ENCODE results near the gene M6PR. TPM values are rescaled to one million over a fixed set of nuclear protein-coding genes. Genes with fewer than 3 reads are reported as not detected.

The M6PR gene
- total RNA-seq, 4 donors from 2014 or later, result 43.2 to 87.5 (median 67.2) TPM

GRCh38 chr12:8970432-8970831 is 21.0 kb upstream of the M6PR start:
- DNase-seq, result no peak
- no peaks in the 10 kb centered on the region for H3K36me3 ChIP-seq
- H3K9me3 ChIP-seq, result peaks cover 14 to 25% of the 10 kb centered on the region in 2 donors
- H3K27ac ChIP-seq, result no peak overlapping the region
- intact Hi-C loops (cut with DNase I; ENCODE audit: low total_unique reads), result no loop called here
- no peaks in the 10 kb centered on the region for H3K27me3 ChIP-seq
- in situ Hi-C loops (cut with MboI; ENCODE audit: low pct_ligation_motif_present in 1 of 4, low pct_unique_long_range_greater_than_20kb in 1 of 4, low sequenced_read_pairs in 3 of 4), result no loop called here
- TF ChIP-seq CTCF (IDR thresholded peaks at IDR 0.05) (no peak), POLR2A (IDR thresholded peaks at IDR 0.05) (no peak)
- 41 to 86% methylated on average over 1 of the region's 1 CpG for WGBS, 2 donors (ENCODE audit: low coverage in 1 of 2)
- no peak overlapping the region for H3K4me3 ChIP-seq
- no peaks in the 10 kb centered on the region for H3K4me1 ChIP-seq

- no peak overlapping the region for H3K4me3 ChIP-seq
- H3K9me3 ChIP-seq, result peaks cover 14 to 25% of the 10 kb centered on the region in 2 donors
- no peaks in the 10 kb centered on the region for H3K27me3 ChIP-seq
- 40 to 46% methylated on average over 2 of the region's 2 CpGs for WGBS, 2 donors (ENCODE audit: low coverage in 1 of 2)
- DNase-seq, result no peak
- intact Hi-C loops (cut with DNase I; ENCODE audit: low total_unique reads), result no loop called here
- H3K36me3 ChIP-seq, result no peaks in the 10 kb centered on the region
- no peak for TF ChIP-seq EP300 (IDR thresholded peaks at IDR 0.05; ENCODE audit: low read depth)
- TF ChIP-seq POLR2A (IDR thresholded peaks at IDR 0.05), result no peak
- no peak for TF ChIP-seq POLR2AphosphoS5 (IDR thresholded peaks at IDR 0.05)
- no peak for TF ChIP-seq CTCF (IDR thresholded peaks at IDR 0.05)
- no peaks in the 10 kb centered on the region for H3K4me1 ChIP-seq
- H3K27ac ChIP-seq, result no peak overlapping the region
- in situ Hi-C loops (cut with MboI; ENCODE audit: low pct_ligation_motif_present in 1 of 4, low pct_unique_long_range_greater_than_20kb in 1 of 4, low sequenced_read_pairs in 3 of 4), result no loop called here
Measured at GRCh38 chr12:8969861-8970411, 20.5 kb upstream of the M6PR start.

DNA sequence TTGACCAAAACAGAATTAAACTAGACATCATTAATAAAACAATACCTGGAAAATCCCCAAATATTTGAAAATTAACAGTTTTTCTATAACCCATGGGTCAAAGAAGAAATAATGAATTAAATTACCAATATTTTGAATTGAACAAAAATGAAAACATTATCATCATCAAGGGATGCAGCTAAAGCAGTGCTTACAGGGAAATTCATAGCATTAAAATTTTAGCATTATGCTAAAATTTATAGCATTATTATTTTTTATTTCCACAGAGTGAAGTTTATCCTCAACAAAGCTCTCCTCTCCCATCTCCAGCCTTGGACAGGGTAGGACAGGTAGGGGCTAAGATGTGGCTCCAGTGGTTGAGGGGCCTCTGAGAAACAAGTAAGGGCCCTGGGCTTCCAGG is 19.3 kb upstream of the M6PR start:
- in situ Hi-C loops (cut with MboI; ENCODE audit: low pct_ligation_motif_present in 1 of 4, low pct_unique_long_range_greater_than_20kb in 1 of 4, low sequenced_read_pairs in 3 of 4) (no loop called here), intact Hi-C loops (cut with DNase I; ENCODE audit: low total_unique reads) (no loop called here)
- no peak for DNase-seq
- peaks cover 14 to 24% of the 10 kb centered on the region in 2 donors for H3K9me3 ChIP-seq
- TF ChIP-seq CTCF (IDR thresholded peaks at IDR 0.05) (no peak), POLR2A (IDR thresholded peaks at IDR 0.05) (no peak), POLR2AphosphoS5 (IDR thresholded peaks at IDR 0.05) (no peak), EP300 (IDR thresholded peaks at IDR 0.05; ENCODE audit: low read depth) (no peak)
- no peaks in the 10 kb centered on the region for H3K36me3 ChIP-seq
- no peaks in the 10 kb centered on the region for H3K4me1 ChIP-seq
- H3K27me3 ChIP-seq, result no peaks in the 10 kb centered on the region
- H3K4me3 ChIP-seq, result no peak overlapping the region
- H3K27ac ChIP-seq, result no peak overlapping the region

DNA sequence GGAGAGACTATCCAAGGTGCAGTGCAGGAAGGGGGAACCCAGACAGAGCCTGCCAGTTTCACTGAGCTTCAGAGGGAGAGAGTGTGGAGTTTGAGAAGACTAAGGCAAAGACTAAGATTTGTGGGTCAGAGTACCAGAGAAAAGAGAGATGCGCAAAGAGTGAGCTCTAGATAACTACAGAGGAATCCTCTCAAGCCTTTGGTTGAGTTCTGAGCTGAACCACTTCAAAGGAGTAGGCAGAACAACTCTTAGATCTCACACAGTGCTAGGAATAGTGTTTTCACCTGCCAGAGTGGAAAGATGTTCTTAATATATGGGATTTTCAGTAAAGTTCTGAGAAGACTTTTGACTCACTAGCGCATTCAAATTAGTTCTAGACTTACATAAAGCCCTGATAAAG is 10.7 kb upstream of the M6PR start:
- Histone ChIP-seq H3K9me3 (no peaks in the 10 kb centered on the region), H3K27ac (no peak overlapping the region), H3K36me3 (no peaks in the 10 kb centered on the region), H3K4me3 (no peak overlapping the region), H3K27me3 (no peaks in the 10 kb centered on the region), H3K4me1 (no peaks in the 10 kb centered on the region)
- DNase-seq, result no peak
- TF ChIP-seq EP300 (IDR thresholded peaks at IDR 0.05; ENCODE audit: low read depth) (no peak), POLR2AphosphoS5 (IDR thresholded peaks at IDR 0.05) (no peak), CTCF (IDR thresholded peaks at IDR 0.05) (no peak), POLR2A (IDR thresholded peaks at IDR 0.05) (no peak)
- intact Hi-C loops (cut with DNase I; ENCODE audit: low total_unique reads), result no loop called here
- in situ Hi-C loops (cut with MboI; ENCODE audit: low pct_ligation_motif_present in 1 of 4, low pct_unique_long_range_greater_than_20kb in 1 of 4, low sequenced_read_pairs in 3 of 4), result no loop called here
- WGBS, 2 donors (ENCODE audit: low coverage in 1 of 2), result 85 to 94% methylated on average over 2 of the region's 2 CpGs
